Fibroblast of lung (primary cell): ENCODE data around the gene NKX3-2. TPM values are rescaled to one million over a fixed set of nuclear protein-coding genes. Genes with fewer than 3 reads are reported as not detected.

Experiments used
- DNase-seq, 2 donors: peaks; one replicate each; pipeline versions ENCODE4 v3.0.0 to v3.0.0-alpha.2; 2010; ENCODE audit warnings: low read depth in 2 of 2
- H2AFZ ChIP-seq: 2 replicates; pipeline ENCODE4 v1.5.1; 2012; ENCODE audit warnings: low read length, control low read depth, inconsistent platforms
- H3K27ac ChIP-seq: 2 replicates; pipeline ENCODE4 v1.5.1; 2011; ENCODE audit warnings: low read length, control low read depth; ENCODE audit not compliant: insufficient read depth
- H3K27me3 ChIP-seq: 2 replicates; pipeline ENCODE4 v1.5.1; 2011; ENCODE audit warnings: mild to moderate bottlenecking, low read length; ENCODE audit not compliant: control insufficient read depth, insufficient read depth
- H3K36me3 ChIP-seq: 2 replicates; pipeline ENCODE4 v1.5.1; 2011; ENCODE audit warnings: low read length; ENCODE audit not compliant: control insufficient read depth, insufficient read depth
- H3K4me1 ChIP-seq: 2 replicates; pipeline ENCODE4 v1.5.1; 2011; ENCODE audit warnings: low read length; ENCODE audit not compliant: control insufficient read depth, insufficient read depth; ENCODE audit errors: extremely low read depth
- H3K4me2 ChIP-seq: 2 replicates; pipeline ENCODE4 v1.5.1; 2011; ENCODE audit warnings: low read length, control low read depth; ENCODE audit not compliant: insufficient read depth; ENCODE audit errors: extremely low read depth
- H3K4me3 ChIP-seq, 4 experiments: fragments of 200-600 bp in 1 of 4; sonication (generic) in 1 of 4; replicated peaks in 1 of 4; 2 replicates each; pipeline ENCODE4 v1.5.1; 2011 to 2016; ENCODE audit warnings: low read length in 4 of 4, low read depth in 3 of 4, mild to moderate bottlenecking in 3 of 4, control low read depth in 2 of 4, inconsistent platforms in 1 of 4, mixed read lengths in 1 of 4; ENCODE audit not compliant: insufficient read depth in 1 of 4; ENCODE audit errors: control extremely low read depth in 1 of 4
- H3K79me2 ChIP-seq: 2 replicates; pipeline ENCODE4 v1.5.1; 2012; ENCODE audit warnings: mild to moderate bottlenecking, low read length, inconsistent platforms; ENCODE audit not compliant: control insufficient read depth, insufficient read depth
- H3K9ac ChIP-seq: 2 replicates; pipeline ENCODE4 v1.5.1; 2011; ENCODE audit warnings: mild to moderate bottlenecking, low read length, control low read depth; ENCODE audit not compliant: insufficient read depth
- H3K9me3 ChIP-seq: 2 replicates; pipeline ENCODE4 v1.5.1; 2012; ENCODE audit warnings: low read depth, low read length; ENCODE audit not compliant: control insufficient read depth, insufficient read depth
- H4K20me1 ChIP-seq: 2 replicates; pipeline ENCODE4 v1.5.1; 2011; ENCODE audit warnings: low read length; ENCODE audit not compliant: control insufficient read depth, insufficient read depth; ENCODE audit errors: extremely low read depth
- CTCF ChIP-seq, 2 donors: IDR thresholded peaks in 1 of 2; conservative IDR thresholded peaks in 1 of 2; 1 replicate in 1 of 2; 2 replicates in 1 of 2; pipeline ENCODE4 v1.5.1; 2011 to 2012; ENCODE audit warnings: low read length in 2 of 2, control low read depth in 1 of 2, inconsistent platforms in 1 of 2, low read depth in 1 of 2, mild to moderate bottlenecking in 1 of 2
- EZH2 ChIP-seq: IDR thresholded peaks from 2 replicates; pipeline ENCODE4 v1.5.1; 2012; ENCODE audit warnings: low read length, control low read depth, mild to moderate bottlenecking; ENCODE audit errors: missing control alignments
- polyA plus RNA-seq, 2 donors: library from polyadenylated mRNA; depleted of rRNA in 1 of 2; stranded (reverse) in 1 of 2; unstranded in 1 of 2; fragments of >200 nt; gene quantifications; 2 replicates each; pipeline ENCODE4 v1.2.1, GENCODE V29; 2011 to 2012; ENCODE audit warnings: missing spikeins in 1 of 2
- total RNA-seq: library from RNA; depleted of rRNA; stranded (reverse); fragments of >200 nt; gene quantifications from 2 replicates; pipeline ENCODE4 v1.2.1, GENCODE V29; 2014

Gene NKX3-2
- total and polyA plus RNA-seq, 2 donors (not counting 1 experiment from before 2014, with no cell fraction given), result 0.24 to 1.3 TPM

DNA sequence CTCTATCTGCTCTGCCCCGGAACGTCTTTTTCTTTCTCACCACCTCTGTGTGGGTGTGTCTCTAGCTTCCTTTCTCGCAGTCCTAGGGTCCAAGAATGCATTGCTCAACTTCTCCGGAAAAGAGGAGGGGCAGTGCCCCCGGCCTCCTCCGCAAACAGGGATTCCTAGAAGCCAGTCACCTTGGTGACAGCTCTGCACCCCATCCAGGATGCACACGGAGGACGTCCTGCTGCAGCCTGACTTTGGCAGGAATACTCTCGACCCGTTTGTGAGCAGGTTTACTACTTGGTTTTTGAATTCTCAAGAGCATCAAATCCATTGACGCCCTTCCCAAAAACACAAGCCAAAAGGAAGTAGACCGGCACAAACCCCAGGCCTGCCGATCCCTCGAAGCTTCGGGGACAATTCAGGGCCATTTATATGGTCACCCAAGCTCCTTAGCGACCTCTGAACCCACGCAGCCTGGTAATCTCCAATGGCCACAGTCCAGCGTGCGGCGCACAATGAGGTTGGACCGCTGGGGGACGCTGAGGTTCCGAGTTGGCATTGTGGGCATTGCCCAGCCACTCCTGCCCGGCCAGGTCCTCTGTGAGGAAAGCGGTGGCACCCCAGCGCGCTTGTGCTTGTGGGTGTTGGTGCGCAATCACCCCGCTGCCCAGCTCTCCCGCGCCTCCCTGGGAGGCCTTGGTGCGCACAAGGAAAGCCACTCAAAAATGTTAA lies 9.8 kb downstream of the NKX3-2 start:
- H3K9ac ChIP-seq, result no peak overlapping the region
- no peak for DNase-seq
- H3K79me2 ChIP-seq, result no peaks in the 10 kb centered on the region
- no peak overlapping the region for H3K27ac ChIP-seq
- no peaks in the 10 kb centered on the region for H3K36me3 ChIP-seq
- H3K4me2 ChIP-seq, result no peak overlapping the region
- H3K27me3 ChIP-seq, result peaks cover 86% of the 10 kb centered on the region
- H3K4me1 ChIP-seq, result no peaks in the 10 kb centered on the region
- H3K9me3 ChIP-seq, result no peaks in the 10 kb centered on the region
- H4K20me1 ChIP-seq, result no peaks in the 10 kb centered on the region
- H3K4me3 ChIP-seq, result no peak overlapping the region
- TF ChIP-seq EZH2 (peak; percentile 54), CTCF (conservative IDR thresholded peaks at IDR 0.05 in 1 of 2, IDR thresholded peaks at IDR 0.05 in 1 of 2; ENCODE audit: low read depth in 1 of 2, low read length in 2 of 2) (no peak)
- no peak overlapping the region for H2AFZ ChIP-seq

DNA sequence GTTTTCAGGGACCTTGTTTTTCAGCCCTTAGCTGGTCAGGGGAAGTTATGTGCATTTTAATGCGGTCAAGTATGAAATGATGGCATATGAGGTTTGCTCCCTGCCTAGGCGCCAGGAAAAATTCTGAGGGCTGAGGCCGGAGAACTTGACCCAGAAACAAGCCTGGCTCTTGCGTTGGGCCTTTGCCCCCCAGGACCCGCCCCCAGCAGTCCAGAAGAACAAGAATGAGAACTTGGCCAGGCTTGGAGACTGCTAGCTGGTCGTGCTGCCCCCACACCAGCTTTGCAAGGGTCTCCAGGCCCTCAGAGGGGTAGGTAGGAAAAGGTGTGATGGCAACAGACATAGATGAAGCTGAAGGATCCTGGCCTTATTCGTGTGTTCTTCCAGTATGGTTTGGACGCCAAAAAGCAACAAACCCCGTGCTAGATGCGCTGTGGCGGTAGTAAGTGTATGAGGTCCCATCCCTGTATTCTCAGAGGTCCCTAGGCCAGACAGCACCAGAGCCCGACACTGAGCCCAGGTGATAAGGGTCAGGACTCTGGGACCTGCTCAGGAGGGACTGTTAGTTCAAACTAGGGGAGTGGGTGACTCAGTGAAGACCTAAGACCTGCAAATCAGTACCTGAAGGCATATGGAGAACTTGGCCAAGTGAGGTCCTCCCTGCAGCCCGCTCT lies 10.5 kb downstream of the NKX3-2 start:
- Histone ChIP-seq H3K9ac (no peak overlapping the region), H3K4me1 (no peaks in the 10 kb centered on the region), H3K79me2 (no peaks in the 10 kb centered on the region), H4K20me1 (no peaks in the 10 kb centered on the region), H3K4me3 (no peak overlapping the region), H3K36me3 (no peaks in the 10 kb centered on the region), H3K9me3 (no peaks in the 10 kb centered on the region), H2AFZ (no peak overlapping the region), H3K27ac (no peak overlapping the region), H3K27me3 (peaks cover 87% of the 10 kb centered on the region), H3K4me2 (no peak overlapping the region)
- DNase-seq, result no peak
- TF ChIP-seq EZH2, result no peak
- no peak for TF ChIP-seq CTCF (conservative IDR thresholded peaks at IDR 0.05 in 1 of 2, IDR thresholded peaks at IDR 0.05 in 1 of 2; ENCODE audit: low read depth in 1 of 2, low read length in 2 of 2)

- Histone ChIP-seq H3K9me3 (no peaks in the 10 kb centered on the region), H3K27ac (no peak overlapping the region), H3K27me3 (peaks cover 85% of the 10 kb centered on the region), H3K36me3 (no peaks in the 10 kb centered on the region), H2AFZ (no peak overlapping the region), H3K4me1 (no peaks in the 10 kb centered on the region), H3K79me2 (no peaks in the 10 kb centered on the region), H3K9ac (no peak overlapping the region), H3K4me2 (no peak overlapping the region), H4K20me1 (no peaks in the 10 kb centered on the region), H3K4me3 (no peak overlapping the region)
- DNase-seq, result no peak
- no peak for TF ChIP-seq EZH2
- TF ChIP-seq CTCF (conservative IDR thresholded peaks at IDR 0.05 in 1 of 2, IDR thresholded peaks at IDR 0.05 in 1 of 2; ENCODE audit: low read depth in 1 of 2, low read length in 2 of 2), result no peak
Measured at GRCh38 chr4:13531625-13531998, 12.7 kb downstream of the NKX3-2 start.
